ENCODE results near the gene VPS33A.

VPS33A gene

GRCh38 chr12:122250536-122250935 is 15.8 kb downstream of the VPS33A start:
- H3K27me3 ChIP-seq (ENCODE audit: insufficient read depth, low read length), result no peaks in the 10 kb centered on the region
- WGBS, result 96% methylated on average over 8 of the region's 8 CpGs
- peaks cover 15% of the 10 kb centered on the region for H3K36me3 ChIP-seq (ENCODE audit: insufficient read depth, low read length)
- no peaks in the 10 kb centered on the region for H3K9me3 ChIP-seq (ENCODE audit: insufficient read depth, low read depth, low read length)
- H3K9ac ChIP-seq (ENCODE audit: low read depth, low read length), result no peak overlapping the region
- H3K4me1 ChIP-seq (ENCODE audit: insufficient read depth, low read length), result no peaks in the 10 kb centered on the region
- H3K27ac ChIP-seq (ENCODE audit: low read depth, low read length), result no peak overlapping the region
- H3K4me3 ChIP-seq (ENCODE audit: low read length), result no peak overlapping the region

DNA sequence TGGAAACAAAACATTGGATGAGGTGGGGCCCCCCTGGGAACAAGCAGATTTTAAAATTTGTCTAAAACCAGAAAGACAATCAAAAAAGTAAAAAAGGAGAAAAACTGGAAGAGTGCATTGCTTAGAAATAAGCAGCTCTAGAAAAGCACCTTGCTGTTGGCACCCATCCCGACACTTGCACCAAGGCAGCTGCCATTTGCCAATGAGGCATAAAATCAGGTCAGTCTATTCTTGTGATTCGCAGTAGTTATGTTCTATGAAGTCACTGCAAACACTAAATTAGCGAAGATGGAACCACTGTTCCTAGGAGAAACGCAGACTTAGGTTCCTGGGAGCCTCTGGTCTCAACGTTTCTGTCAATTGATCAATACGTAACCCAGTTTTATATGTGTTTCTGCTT is 16.2 kb downstream of the VPS33A start:
- no peak overlapping the region for H3K9ac ChIP-seq (ENCODE audit: low read depth, low read length)
- no peak overlapping the region for H3K4me3 ChIP-seq (ENCODE audit: low read length)
- H3K9me3 ChIP-seq (ENCODE audit: insufficient read depth, low read depth, low read length), result no peaks in the 10 kb centered on the region
- H3K27ac ChIP-seq (ENCODE audit: low read depth, low read length), result no peak overlapping the region
- WGBS, result 95% methylated on average over 6 of the region's 6 CpGs
- no peaks in the 10 kb centered on the region for H3K4me1 ChIP-seq (ENCODE audit: insufficient read depth, low read length)
- H3K27me3 ChIP-seq (ENCODE audit: insufficient read depth, low read length), result no peaks in the 10 kb centered on the region
- peaks cover 15% of the 10 kb centered on the region for H3K36me3 ChIP-seq (ENCODE audit: insufficient read depth, low read length)

- peaks cover 26% of the 10 kb centered on the region for H3K36me3 ChIP-seq (ENCODE audit: insufficient read depth, low read length)
- no peaks in the 10 kb centered on the region for H3K27me3 ChIP-seq (ENCODE audit: insufficient read depth, low read length)
- no peak overlapping the region for H3K9ac ChIP-seq (ENCODE audit: low read depth, low read length)
- no peak overlapping the region for H3K27ac ChIP-seq (ENCODE audit: low read depth, low read length)
- H3K4me1 ChIP-seq (ENCODE audit: insufficient read depth, low read length), result no peaks in the 10 kb centered on the region
- H3K9me3 ChIP-seq (ENCODE audit: insufficient read depth, low read depth, low read length), result no peaks in the 10 kb centered on the region
- no peak overlapping the region for H3K4me3 ChIP-seq (ENCODE audit: low read length)
- WGBS, result 100% methylated on average over 1 of the region's 1 CpG
Measured at GRCh38 chr12:122245553-122245952, 20.7 kb downstream of the VPS33A start.

DNA sequence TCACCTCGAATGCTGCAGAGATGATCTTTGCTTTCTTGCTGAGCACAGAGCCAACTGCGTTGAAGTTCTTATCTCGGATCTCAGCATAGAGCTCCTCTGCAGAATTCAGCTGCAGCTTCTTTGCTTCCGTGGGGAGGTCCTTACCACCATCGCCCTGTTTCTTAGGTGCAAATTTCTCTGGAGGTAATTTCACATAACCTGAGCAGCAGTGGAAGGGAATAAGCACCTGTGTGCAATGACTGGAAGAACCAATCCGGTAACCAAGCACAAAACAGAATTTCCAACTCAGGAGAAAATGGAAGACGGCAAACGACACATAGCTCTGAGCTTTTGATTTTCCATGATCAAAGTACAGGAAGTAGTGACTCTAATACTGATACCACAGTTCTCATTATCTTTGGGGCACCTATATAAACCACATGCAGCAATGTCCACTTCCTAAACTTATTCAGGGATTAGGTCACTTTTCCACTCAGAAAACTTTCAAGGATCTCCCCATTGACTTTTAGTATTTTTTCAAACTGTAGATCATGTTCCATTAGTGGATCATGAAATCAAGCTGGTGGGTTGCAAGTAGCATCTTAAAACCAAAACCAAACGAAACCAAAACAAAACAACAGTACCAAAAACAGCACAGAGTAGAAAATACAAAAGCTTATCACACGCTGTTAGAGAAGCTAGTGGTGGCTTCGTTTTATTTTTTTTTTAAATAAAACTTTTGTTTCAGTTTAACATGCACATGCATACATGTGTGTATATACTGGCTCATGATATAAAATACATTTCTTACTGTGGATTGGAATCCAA is 21.5 kb downstream of the VPS33A start:
- Histone ChIP-seq H3K9ac (ENCODE audit: low read depth, low read length) (no peak overlapping the region), H3K27ac (ENCODE audit: low read depth, low read length) (no peak overlapping the region), H3K36me3 (ENCODE audit: insufficient read depth, low read length) (peaks cover 25% of the 10 kb centered on the region), H3K27me3 (ENCODE audit: insufficient read depth, low read length) (no peaks in the 10 kb centered on the region), H3K9me3 (ENCODE audit: insufficient read depth, low read depth, low read length) (no peaks in the 10 kb centered on the region), H3K4me3 (ENCODE audit: low read length) (no peak overlapping the region), H3K4me1 (ENCODE audit: insufficient read depth, low read length) (no peaks in the 10 kb centered on the region)
- 96% methylated on average over 8 of the region's 11 CpGs for WGBS

GRCh38 chr12:122243965-122244364 is 22.3 kb downstream of the VPS33A start:
- Histone ChIP-seq H3K9me3 (ENCODE audit: insufficient read depth, low read depth, low read length) (no peaks in the 10 kb centered on the region), H3K9ac (ENCODE audit: low read depth, low read length) (no peak overlapping the region)

DNA sequence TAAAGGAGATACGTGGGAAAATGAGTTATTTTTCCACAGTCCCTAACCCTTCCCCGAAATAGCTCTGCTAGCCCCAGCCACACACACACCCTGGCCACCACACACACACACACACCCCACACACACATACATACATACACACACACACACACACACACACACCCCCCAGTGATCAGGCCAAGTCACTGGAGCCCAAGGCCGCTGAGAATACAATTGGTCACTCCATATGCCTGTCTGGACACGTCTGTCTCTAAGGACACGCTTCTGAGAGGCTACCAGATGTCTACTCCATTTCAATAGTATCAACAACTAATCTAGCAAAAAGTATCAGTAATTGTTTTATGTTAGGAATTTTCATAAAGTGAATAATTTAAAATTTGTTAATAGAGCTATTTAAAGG is 27.4 kb downstream of the VPS33A start:
- Histone ChIP-seq H3K4me3 (ENCODE audit: low read length) (no peak overlapping the region), H3K27ac (ENCODE audit: low read depth, low read length) (no peak overlapping the region), H3K36me3 (ENCODE audit: insufficient read depth, low read length) (peaks cover 34% of the 10 kb centered on the region), H3K4me1 (ENCODE audit: insufficient read depth, low read length) (no peaks in the 10 kb centered on the region), H3K9ac (ENCODE audit: low read depth, low read length) (no peak overlapping the region), H3K27me3 (ENCODE audit: insufficient read depth, low read length) (no peaks in the 10 kb centered on the region), H3K9me3 (ENCODE audit: insufficient read depth, low read depth, low read length) (no peaks in the 10 kb centered on the region)
- 98% methylated on average over 5 of the region's 5 CpGs for WGBS

More at GRCh38 chr12:122243965-122244364, 22.3 kb downstream of the VPS33A start:
- WGBS, result 95% methylated on average over 4 of the region's 6 CpGs
- Histone ChIP-seq H3K4me1 (ENCODE audit: insufficient read depth, low read length) (no peaks in the 10 kb centered on the region), H3K4me3 (ENCODE audit: low read length) (no peak overlapping the region), H3K27ac (ENCODE audit: low read depth, low read length) (no peak overlapping the region), H3K36me3 (ENCODE audit: insufficient read depth, low read length) (peaks cover 20% of the 10 kb centered on the region), H3K27me3 (ENCODE audit: insufficient read depth, low read length) (no peaks in the 10 kb centered on the region)

GRCh38 chr12:122235741-122236140 is 30.6 kb downstream of the VPS33A start:
- Histone ChIP-seq H3K4me1 (ENCODE audit: insufficient read depth, low read length) (no peaks in the 10 kb centered on the region), H3K9ac (ENCODE audit: low read depth, low read length) (no peak overlapping the region), H3K27me3 (ENCODE audit: insufficient read depth, low read length) (no peaks in the 10 kb centered on the region), H3K4me3 (ENCODE audit: low read length) (no peak overlapping the region), H3K27ac (ENCODE audit: low read depth, low read length) (no peak overlapping the region), H3K36me3 (ENCODE audit: insufficient read depth, low read length) (peaks cover 52% of the 10 kb centered on the region), H3K9me3 (ENCODE audit: insufficient read depth, low read depth, low read length) (no peaks in the 10 kb centered on the region)
- WGBS, result 95% methylated on average over 7 of the region's 7 CpGs

- peaks cover 53% of the 10 kb centered on the region for H3K36me3 ChIP-seq (ENCODE audit: insufficient read depth, low read length)
- 95% methylated on average over 9 of the region's 10 CpGs for WGBS
Measured at GRCh38 chr12:122232691-122233090, 33.6 kb downstream of the VPS33A start.

DNA sequence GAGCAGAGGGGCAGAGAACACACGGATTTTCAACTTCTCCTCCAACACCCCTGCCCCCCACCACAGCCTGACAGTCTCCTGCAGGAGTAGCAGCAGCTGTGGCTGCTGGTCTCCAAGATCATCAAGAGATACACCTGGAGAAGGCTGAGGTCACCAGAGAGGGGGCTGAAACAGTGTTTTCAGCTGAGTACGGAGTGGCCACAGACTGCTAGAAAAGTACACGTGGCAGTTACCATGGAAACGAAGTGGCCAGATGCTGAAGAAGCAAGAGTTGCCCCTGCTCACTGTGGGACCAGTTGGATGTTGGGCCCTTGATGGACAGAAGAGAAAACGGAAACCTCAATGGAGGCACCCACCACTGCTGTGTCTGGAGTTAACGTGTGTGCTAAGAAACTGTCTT is 35.5 kb downstream of the VPS33A start:
- H3K27ac ChIP-seq (ENCODE audit: low read depth, low read length), result no peak overlapping the region
- WGBS, result 79% methylated on average over 6 of the region's 6 CpGs
- 0 out of 2 replicates have a peak, but pooled peaks cover 5% of the 10 kb centered on the region for H3K27me3 ChIP-seq (ENCODE audit: insufficient read depth, low read length)
- H3K9ac ChIP-seq (ENCODE audit: low read depth, low read length), result no peak overlapping the region
- H3K4me3 ChIP-seq (ENCODE audit: low read length), result no peak overlapping the region
- H3K9me3 ChIP-seq (ENCODE audit: insufficient read depth, low read depth, low read length), result no peaks in the 10 kb centered on the region
- no peaks in the 10 kb centered on the region for H3K4me1 ChIP-seq (ENCODE audit: insufficient read depth, low read length)
- peaks cover 47% of the 10 kb centered on the region for H3K36me3 ChIP-seq (ENCODE audit: insufficient read depth, low read length)

More at GRCh38 chr12:122232691-122233090, 33.6 kb downstream of the VPS33A start:
- no peaks in the 10 kb centered on the region for H3K4me1 ChIP-seq (ENCODE audit: insufficient read depth, low read length)
- H3K9me3 ChIP-seq (ENCODE audit: insufficient read depth, low read depth, low read length), result no peaks in the 10 kb centered on the region
- no peak overlapping the region for H3K27ac ChIP-seq (ENCODE audit: low read depth, low read length)
- no peaks in the 10 kb centered on the region for H3K27me3 ChIP-seq (ENCODE audit: insufficient read depth, low read length)
- H3K9ac ChIP-seq (ENCODE audit: low read depth, low read length), result no peak overlapping the region
- H3K4me3 ChIP-seq (ENCODE audit: low read length), result no peak overlapping the region

GRCh38 chr12:122228092-122228491 is 38.2 kb downstream of the VPS33A start:
- peaks cover 40% of the 10 kb centered on the region for H3K36me3 ChIP-seq (ENCODE audit: insufficient read depth, low read length)
- no peak overlapping the region for H3K9ac ChIP-seq (ENCODE audit: low read depth, low read length)
- H3K4me3 ChIP-seq (ENCODE audit: low read length), result no peak overlapping the region
- 92% methylated on average over 5 of the region's 5 CpGs for WGBS
- H3K27me3 ChIP-seq (ENCODE audit: insufficient read depth, low read length), result 0 out of 2 replicates have a peak, but pooled peaks cover 5% of the 10 kb centered on the region
- no peaks in the 10 kb centered on the region for H3K9me3 ChIP-seq (ENCODE audit: insufficient read depth, low read depth, low read length)
- no peak overlapping the region for H3K27ac ChIP-seq (ENCODE audit: low read depth, low read length)
- peaks cover 17% of the 10 kb centered on the region; the same call in 1 of the 2 replicates for H3K4me1 ChIP-seq (ENCODE audit: insufficient read depth, low read length)

DNA sequence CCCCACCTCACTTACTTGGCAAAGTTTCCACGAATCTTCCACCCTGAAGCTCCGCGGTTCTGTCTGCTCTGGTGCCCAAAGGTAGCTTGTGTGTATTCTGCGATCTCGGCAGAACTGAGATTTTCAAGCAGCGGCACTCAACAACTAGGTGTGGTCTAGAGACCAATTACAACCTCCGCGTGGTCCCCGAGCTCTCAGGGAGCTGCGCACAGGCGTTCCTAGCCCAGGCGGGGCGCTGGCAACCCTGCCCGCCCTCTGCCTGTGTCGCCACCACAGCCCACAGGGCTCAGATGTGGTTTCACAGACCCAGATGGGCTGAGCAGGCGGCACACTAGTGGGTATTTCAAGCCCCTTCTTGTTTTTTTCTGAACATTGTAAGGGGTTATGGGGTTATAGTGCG is 39.0 kb downstream of the VPS33A start:
- Histone ChIP-seq H3K27me3 (ENCODE audit: insufficient read depth, low read length) (0 out of 2 replicates have a peak, but pooled peaks cover 5% of the 10 kb centered on the region), H3K9me3 (ENCODE audit: insufficient read depth, low read depth, low read length) (no peaks in the 10 kb centered on the region), H3K36me3 (ENCODE audit: insufficient read depth, low read length) (peaks cover 40% of the 10 kb centered on the region), H3K4me1 (ENCODE audit: insufficient read depth, low read length) (peaks cover 17% of the 10 kb centered on the region; the same call in 1 of the 2 replicates), H3K4me3 (ENCODE audit: low read length) (no peak overlapping the region), H3K27ac (ENCODE audit: low read depth, low read length) (no peak overlapping the region), H3K9ac (ENCODE audit: low read depth, low read length) (no peak overlapping the region)
- WGBS, result 96% methylated on average over 17 of the region's 17 CpGs

Measured in HUES64 (cell line).